ENCODE measurements around the gene MFAP4.

Gene MFAP4

DNA sequence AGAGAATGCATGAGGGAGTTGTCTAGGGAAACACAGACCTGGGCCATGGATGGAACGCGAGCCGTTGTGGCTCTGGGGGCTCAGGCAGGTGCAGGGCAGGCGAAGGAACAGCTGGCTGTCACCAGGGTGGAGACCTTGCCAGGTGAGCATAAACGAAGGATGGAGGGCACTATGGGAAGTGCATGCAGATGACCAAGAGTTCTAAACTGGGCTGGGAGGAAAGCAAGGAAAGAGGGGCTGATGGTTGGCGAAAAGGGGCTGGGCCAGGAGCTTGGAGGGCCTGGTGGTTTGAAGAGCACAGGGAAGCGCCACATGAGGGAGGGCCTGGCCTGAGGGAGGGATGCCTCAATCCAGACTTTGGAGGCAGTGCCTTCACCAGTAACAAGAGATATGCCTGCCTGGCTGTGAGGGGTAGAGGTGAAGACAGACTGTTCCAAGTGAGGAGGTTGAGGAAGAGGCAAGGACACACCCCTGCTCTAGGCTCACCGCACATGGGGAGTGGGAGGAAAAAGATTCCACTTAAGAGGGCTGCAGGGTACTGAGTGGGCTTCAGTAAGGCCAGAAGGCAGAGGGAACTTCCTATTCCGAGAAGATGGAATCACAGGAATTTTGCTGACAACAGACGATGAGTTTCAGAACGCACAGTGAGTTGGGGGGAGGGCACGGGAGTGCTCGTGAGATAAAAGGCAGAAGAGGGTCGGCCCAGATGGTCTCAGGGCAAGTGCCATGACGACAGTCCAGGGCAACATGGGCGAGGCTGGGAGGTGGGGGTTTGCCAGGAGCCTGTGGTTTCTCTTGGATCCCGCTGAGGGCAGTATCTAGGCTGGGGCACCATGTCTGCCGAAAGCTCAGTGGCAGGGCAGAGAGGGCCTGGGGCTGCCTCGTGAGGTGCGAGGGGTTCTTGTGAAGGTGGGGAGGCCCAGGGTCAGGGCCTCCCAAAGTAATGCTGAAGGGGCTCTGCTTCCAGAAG lies 45.1 kb downstream of the MFAP4 start:
- ChIA-PET POLR2A (ENCODE audit: low non-redundant PET) (no interaction called here), CTCF (interaction anchor here (1.1 kb wide), 1 partner anchor 21 kb away, joined by 3 read pairs; no protein-coding TSS in a partner anchor)
- H3K27ac ChIP-seq: peak overlapping the region; percentile 7
- TF ChIP-seq, protein P1, sequence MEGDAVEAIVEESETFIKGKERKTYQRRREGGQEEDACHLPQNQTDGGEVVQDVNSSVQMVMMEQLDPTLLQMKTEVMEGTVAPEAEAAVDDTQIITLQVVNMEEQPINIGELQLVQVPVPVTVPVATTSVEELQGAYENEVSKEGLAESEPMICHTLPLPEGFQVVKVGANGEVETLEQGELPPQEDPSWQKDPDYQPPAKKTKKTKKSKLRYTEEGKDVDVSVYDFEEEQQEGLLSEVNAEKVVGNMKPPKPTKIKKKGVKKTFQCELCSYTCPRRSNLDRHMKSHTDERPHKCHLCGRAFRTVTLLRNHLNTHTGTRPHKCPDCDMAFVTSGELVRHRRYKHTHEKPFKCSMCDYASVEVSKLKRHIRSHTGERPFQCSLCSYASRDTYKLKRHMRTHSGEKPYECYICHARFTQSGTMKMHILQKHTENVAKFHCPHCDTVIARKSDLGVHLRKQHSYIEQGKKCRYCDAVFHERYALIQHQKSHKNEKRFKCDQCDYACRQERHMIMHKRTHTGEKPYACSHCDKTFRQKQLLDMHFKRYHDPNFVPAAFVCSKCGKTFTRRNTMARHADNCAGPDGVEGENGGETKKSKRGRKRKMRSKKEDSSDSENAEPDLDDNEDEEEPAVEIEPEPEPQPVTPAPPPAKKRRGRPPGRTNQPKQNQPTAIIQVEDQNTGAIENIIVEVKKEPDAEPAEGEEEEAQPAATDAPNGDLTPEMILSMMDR (conservative IDR thresholded peaks at IDR 0.05; ENCODE audit: low read depth): no peak
- DNase-seq (ENCODE audit: low spot score): no peak

DNA sequence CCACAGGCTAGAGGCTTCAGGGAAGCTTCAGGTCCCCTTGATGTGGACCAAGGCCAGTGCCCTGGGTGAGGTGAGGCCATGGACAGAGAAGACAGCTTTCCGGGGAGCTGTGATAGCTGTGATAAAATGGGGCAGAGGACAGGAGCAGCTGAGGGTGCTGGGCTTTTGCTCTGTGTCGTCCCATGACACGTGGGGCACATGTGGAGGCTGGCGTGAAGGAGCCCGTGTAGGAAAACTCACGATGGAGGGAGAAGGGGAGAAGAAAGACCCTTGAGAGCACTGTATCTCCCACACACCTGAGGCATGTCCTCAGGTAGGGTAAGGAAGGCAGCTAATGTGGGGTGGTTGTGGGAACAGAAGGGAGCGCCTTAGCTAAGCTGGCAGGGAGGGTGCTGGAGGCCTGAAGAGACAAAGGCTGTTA lies 45.8 kb downstream of the MFAP4 start:
- TF ChIP-seq, protein P1 (conservative IDR thresholded peaks at IDR 0.05; ENCODE audit: low read depth): no peak
- CTCF ChIA-PET: interaction anchor here (1.1 kb wide), 1 partner anchor 22 kb away, joined by 3 read pairs; no protein-coding TSS in a partner anchor
- peak overlapping the region; percentile 7 for H3K27ac ChIP-seq
- POLR2A ChIA-PET (ENCODE audit: low non-redundant PET): no interaction called here
- DNase-seq (ENCODE audit: low spot score): no peak

DNA sequence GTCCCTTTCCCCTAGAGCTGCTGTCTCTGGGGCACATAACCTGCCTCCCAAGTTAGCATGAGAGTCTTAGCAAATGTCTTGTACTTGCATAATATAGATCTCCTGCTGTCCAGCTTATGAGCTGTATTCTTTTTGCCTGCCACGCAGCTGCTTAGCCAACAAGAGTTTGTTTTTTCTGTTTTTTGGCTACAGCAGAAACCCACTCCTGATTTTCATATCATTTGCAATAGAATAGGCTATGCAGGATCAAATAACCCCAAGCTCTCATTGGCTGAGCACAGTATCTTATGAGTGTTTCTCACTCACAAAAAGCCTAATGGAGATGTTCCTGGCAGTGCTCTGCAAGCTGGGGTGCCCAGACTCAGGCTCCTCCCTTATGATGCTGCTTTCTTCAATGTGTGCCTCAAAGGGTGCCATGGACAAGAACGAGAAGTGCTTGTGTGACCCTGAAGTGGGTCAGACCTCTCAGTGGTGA lies 47.6 kb downstream of the MFAP4 start:
- POLR2A ChIA-PET (ENCODE audit: low non-redundant PET): no interaction called here
- no peak overlapping the region for H3K27ac ChIP-seq
- CTCF ChIA-PET: interaction anchor here (0.6 to 1.5 kb wide), 3 partner anchors 14 to 427 kb away, joined by 3 to 5 read pairs (median 4); no protein-coding TSS in a partner anchor
- no peak for DNase-seq (ENCODE audit: low spot score)
- TF ChIP-seq, protein P1 (conservative IDR thresholded peaks at IDR 0.05; ENCODE audit: low read depth): no peak

DNA sequence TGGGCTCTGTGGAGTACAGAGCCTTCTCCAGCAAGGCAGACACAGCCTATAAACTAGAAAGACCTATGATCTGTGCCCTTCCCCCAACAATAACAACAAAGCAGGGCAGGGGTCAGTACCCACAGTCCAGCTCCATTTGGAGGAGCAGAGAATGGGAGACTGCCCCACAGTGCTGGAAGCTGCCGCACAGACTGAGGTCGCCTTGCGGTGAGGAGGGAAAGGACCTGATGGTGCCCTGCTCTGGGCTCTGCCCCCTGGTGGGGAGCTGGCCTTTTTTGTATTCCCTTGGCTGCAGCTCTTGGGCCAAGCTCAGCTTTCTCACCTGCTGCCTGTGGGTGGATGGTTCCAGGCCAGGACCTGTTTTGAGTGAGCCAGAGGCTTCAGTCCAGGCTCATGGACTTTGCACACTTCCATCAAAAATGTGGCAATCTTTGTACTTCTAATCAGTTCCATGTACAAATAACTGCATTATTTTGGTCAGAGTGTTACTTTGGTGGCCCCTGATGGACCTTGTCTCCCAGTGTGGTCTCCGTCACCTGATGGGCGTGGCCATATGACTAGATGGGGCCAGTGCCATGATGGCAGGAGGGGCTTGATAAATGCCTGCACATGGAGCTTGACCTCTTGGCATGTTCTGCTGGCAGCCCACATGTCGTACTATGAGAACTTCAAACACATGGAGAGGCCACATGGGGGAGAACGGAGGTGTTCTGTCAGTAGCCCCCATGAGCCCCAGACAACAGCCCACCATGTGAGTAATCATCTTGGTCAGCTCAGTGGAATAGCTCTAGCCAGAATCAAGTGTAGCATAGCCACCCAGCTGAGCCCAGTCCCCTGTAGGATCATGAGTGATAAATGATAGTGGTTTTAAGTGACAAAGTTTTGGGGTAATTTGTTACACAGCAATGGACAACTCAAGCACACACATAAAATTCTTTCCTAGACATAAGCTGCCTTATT lies 48.7 kb downstream of the MFAP4 start:
- CTCF ChIA-PET: interaction anchor here (1.1 to 1.5 kb wide), 2 partner anchors 18 to 20 kb away, joined by 4 to 5 read pairs; no protein-coding TSS in a partner anchor
- TF ChIP-seq, protein P1 (conservative IDR thresholded peaks at IDR 0.05; ENCODE audit: low read depth): 0 out of 2 replicates have a peak, but pooled peaks have one; percentile 9
- no peak for DNase-seq (ENCODE audit: low spot score)
- H3K27ac ChIP-seq: peak overlapping the region; percentile 25
- POLR2A ChIA-PET (ENCODE audit: low non-redundant PET): no interaction called here

DNA sequence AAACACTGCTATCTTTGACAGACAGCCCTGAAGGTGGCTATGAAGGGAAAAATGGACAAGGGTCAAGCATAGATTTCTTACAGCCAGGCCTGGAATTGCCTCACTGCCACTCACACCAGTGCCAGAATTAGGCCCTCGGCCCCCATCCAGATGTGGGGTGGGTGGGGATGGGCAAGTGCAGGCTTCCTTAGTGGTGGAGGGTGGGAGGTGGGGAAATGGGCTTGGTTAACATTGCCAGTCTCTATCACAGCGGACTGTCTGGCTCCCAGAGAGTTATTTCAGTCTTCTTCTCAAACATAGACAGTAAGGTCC lies 49.3 kb downstream of the MFAP4 start:
- ChIA-PET CTCF (interaction anchor here (1.1 kb wide), 1 partner anchor 18 kb away, joined by 5 read pairs; no protein-coding TSS in a partner anchor), POLR2A (ENCODE audit: low non-redundant PET) (no interaction called here)

More for the DNA sequence above, 49.3 kb downstream of the MFAP4 start:
- peak overlapping the region; percentile 25; the same call in 1 of the 2 replicates for H3K27ac ChIP-seq
- no peak for DNase-seq (ENCODE audit: low spot score)
- TF ChIP-seq, protein P1 (conservative IDR thresholded peaks at IDR 0.05; ENCODE audit: low read depth): no peak

All from RWPE1 (cell line).